ENCODE measurements around the gene FOXRED1.

GRCh38 chr11:126233391-126233790 lies 35.6 kb upstream of the FOXRED1 start:
- no peak for TF ChIP-seq POLR2A (IDR thresholded peaks at IDR 0.05; ENCODE audit: low read depth, low read length)
- no peak for TF ChIP-seq TAF1 (IDR thresholded peaks at IDR 0.05; ENCODE audit: borderline replicate concordance, low read depth, low read length)
